VCaP (cell line): ENCODE data around the gene LYRM7.

Experiments
- H3K27ac ChIP-seq: fragments of 450-650 bp; 2 replicates; pipeline ENCODE4 v1.5.1; 2017
- CTCF ChIP-seq: fragments of 450-650 bp; conservative IDR thresholded peaks from 2 replicates; pipeline ENCODE4 v1.5.1; 2017; ENCODE audit warnings: mild to moderate bottlenecking, moderate library complexity

LYRM7 gene

GRCh38 chr5:131186561-131187256 lies 16.0 kb downstream of the LYRM7 start:
- H3K27ac ChIP-seq: no peak overlapping the region
- no peak for TF ChIP-seq CTCF

GRCh38 chr5:131193106-131193505 lies 22.4 kb downstream of the LYRM7 start:
- no peak overlapping the region for H3K27ac ChIP-seq
- TF ChIP-seq CTCF: no peak

- H3K27ac ChIP-seq: peak overlapping the region; percentile 49
These were observed 23.2 kb downstream of the LYRM7 start for GRCh38 chr5:131193897-131194296.

- peak overlapping the region; percentile 49 for H3K27ac ChIP-seq
- TF ChIP-seq CTCF: no peak
These were observed 24.0 kb downstream of the LYRM7 start for GRCh38 chr5:131194725-131195124.

GRCh38 chr5:131195696-131196095 lies 25.0 kb downstream of the LYRM7 start:
- H3K27ac ChIP-seq: no peak overlapping the region
- TF ChIP-seq CTCF: no peak

- TF ChIP-seq CTCF: no peak
These were observed 25.6 kb downstream of the LYRM7 start for GRCh38 chr5:131196331-131196730.

GRCh38 chr5:131198625-131199024 lies 27.9 kb downstream of the LYRM7 start:
- TF ChIP-seq CTCF: no peak
- H3K27ac ChIP-seq: no peak overlapping the region

More at GRCh38 chr5:131196331-131196730, 25.6 kb downstream of the LYRM7 start:
- H3K27ac ChIP-seq: no peak overlapping the region

- no peak overlapping the region for H3K27ac ChIP-seq
- no peak for TF ChIP-seq CTCF
These were observed 29.8 kb downstream of the LYRM7 start for GRCh38 chr5:131200560-131200959.
